Loucy (cell line): Measurements from ENCODE around the gene NUSAP1.

ENCODE experiments used
- EZH2phosphoT487 ChIP-seq: fragments of 200-600 bp; IDR thresholded peaks from 2 replicates; pipeline ENCODE4 v1.6.1; 2018; ENCODE audit warnings: antibody characterized with exemption, mild to moderate bottlenecking, moderate library complexity, borderline replicate concordance
- TF ChIP-seq, protein P1 (sequence below): fragments of 200-600 bp; sonication (generic); conservative IDR thresholded peaks from 2 replicates; pipeline ENCODE4 v1.5.1; 2014; ENCODE audit warnings: mild to moderate bottlenecking, antibody characterized with exemption, low read length

DNA sequence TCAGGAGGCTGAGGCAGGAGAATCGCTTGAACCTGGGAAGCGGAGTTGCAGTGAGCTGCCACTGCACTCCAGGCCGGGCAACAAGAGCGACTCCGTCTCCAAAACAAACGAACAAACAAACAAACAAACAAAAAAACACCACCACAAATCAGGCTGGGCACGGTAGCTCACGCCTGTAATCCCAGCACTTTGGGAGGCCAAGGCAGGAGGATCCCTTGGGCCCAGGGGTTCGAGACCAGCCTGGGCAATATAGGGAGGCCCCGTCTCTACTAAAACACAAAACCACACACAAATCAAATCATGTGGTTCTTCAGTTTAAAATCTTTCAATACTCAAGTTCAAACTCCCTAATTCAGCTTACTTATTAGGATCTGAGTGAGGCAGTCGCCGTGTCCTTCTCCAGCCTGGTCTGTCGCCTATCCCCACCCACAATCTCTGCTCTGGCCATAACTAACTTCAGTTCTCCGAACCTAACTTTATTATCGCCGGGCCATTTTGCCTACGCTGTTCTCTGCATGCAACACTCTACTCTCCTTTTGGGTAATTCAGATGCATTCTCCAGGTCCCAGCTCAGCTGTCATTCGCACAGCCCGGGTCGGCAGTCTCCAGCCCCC is 83.6 kb downstream of the NUSAP1 start:
- no peak for TF ChIP-seq EZH2phosphoT487
- TF ChIP-seq, protein P1, sequence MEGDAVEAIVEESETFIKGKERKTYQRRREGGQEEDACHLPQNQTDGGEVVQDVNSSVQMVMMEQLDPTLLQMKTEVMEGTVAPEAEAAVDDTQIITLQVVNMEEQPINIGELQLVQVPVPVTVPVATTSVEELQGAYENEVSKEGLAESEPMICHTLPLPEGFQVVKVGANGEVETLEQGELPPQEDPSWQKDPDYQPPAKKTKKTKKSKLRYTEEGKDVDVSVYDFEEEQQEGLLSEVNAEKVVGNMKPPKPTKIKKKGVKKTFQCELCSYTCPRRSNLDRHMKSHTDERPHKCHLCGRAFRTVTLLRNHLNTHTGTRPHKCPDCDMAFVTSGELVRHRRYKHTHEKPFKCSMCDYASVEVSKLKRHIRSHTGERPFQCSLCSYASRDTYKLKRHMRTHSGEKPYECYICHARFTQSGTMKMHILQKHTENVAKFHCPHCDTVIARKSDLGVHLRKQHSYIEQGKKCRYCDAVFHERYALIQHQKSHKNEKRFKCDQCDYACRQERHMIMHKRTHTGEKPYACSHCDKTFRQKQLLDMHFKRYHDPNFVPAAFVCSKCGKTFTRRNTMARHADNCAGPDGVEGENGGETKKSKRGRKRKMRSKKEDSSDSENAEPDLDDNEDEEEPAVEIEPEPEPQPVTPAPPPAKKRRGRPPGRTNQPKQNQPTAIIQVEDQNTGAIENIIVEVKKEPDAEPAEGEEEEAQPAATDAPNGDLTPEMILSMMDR, result no peak
